OCI-LY7 (cell line): ENCODE results near the gene DSCAM.

Experiments
- CTCF ChIP-seq: fragments of 200-600 bp; sonication (generic); conservative IDR thresholded peaks from 2 replicates; pipeline ENCODE4 v1.5.1; 2014; ENCODE audit warnings: mild to moderate bottlenecking, antibody characterized with exemption, low read length, moderate library complexity, mixed read lengths
- EZH2phosphoT487 ChIP-seq: fragments of 200-600 bp; sonication (generic); IDR thresholded peaks from 2 replicates; pipeline ENCODE4 v1.6.1; 2018; ENCODE audit warnings: low read depth, borderline replicate concordance, mild to moderate bottlenecking, mixed run types, antibody characterized with exemption, low read length, moderate library complexity, mixed read lengths

- TF ChIP-seq CTCF = no peak
- TF ChIP-seq EZH2phosphoT487 = no peak
These were observed 329.3 kb downstream of the DSCAM start for GRCh38 chr21:40517646-40518045.
